Stimulated activated CD8-positive, alpha-beta memory T cell treated with anti-CD3 and anti-CD28 coated beads, Interleukin-15, amount 100 ng/mL, for 1 hour (primary cell): ENCODE measurements around the gene E2F1.

ENCODE experiments used
- DNase-seq: peaks from one replicate; pipeline ENCODE4 v3.0.0-alpha.2; 2020; ENCODE audit warnings: low read depth

Gene E2F1, protein sequence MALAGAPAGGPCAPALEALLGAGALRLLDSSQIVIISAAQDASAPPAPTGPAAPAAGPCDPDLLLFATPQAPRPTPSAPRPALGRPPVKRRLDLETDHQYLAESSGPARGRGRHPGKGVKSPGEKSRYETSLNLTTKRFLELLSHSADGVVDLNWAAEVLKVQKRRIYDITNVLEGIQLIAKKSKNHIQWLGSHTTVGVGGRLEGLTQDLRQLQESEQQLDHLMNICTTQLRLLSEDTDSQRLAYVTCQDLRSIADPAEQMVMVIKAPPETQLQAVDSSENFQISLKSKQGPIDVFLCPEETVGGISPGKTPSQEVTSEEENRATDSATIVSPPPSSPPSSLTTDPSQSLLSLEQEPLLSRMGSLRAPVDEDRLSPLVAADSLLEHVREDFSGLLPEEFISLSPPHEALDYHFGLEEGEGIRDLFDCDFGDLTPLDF

GRCh38 chr20:33686100-33686983, at the start of gene E2F1:
Gene E2F1 (minus strand): TSS chr20:33686385. CDS start chr20:33686264, 121 bp downstream.
- peak; percentile 81 for DNase-seq

DNA sequence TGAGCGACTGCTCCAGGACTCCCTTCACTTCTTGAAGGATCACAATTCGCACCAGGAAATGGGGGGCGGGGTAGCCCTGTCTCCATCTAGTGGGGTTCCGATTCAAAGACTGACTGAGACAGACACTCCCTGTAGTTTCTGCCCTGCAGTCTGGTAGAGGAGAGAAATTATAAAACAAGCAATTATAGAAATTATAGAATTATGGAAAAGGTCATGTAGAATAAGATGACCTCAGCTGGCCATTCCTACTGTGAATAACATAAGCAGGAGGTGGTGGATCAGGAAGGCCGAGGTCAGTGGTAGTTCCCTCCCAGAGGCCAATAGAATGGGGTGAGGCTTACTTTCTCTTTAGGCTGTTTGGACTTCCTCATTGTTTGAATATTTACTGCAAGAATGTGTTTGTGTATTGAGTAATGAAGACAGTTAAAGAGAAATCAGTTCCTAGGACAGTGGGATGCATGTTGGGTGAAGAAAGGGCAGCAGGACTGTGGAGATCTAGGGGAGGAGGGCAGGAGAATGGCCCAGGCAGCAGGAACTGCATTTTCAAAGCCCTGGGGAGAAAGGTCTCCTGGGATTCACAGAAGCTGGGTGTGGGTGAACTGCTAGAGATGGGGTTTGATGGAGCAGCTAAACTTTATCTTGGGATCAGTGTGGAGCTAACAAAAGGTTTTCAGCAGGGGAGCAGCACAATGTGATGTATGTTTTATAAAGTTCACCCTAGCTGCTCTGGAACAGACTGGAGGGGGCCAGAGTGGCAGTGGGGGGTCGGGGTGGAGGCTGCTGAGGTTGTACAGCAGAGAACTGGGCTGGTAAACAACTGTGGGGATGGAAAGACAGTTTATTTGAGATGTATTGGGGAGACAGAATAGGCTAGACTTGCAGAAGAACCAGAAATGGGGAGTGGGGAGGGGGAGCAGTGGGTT, 47.7 kb upstream of the E2F1 start:
- no peak for DNase-seq

- peak; percentile 53 for DNase-seq
These were observed 46.2 kb upstream of the E2F1 start for GRCh38 chr20:33732166-33732970.

DNA sequence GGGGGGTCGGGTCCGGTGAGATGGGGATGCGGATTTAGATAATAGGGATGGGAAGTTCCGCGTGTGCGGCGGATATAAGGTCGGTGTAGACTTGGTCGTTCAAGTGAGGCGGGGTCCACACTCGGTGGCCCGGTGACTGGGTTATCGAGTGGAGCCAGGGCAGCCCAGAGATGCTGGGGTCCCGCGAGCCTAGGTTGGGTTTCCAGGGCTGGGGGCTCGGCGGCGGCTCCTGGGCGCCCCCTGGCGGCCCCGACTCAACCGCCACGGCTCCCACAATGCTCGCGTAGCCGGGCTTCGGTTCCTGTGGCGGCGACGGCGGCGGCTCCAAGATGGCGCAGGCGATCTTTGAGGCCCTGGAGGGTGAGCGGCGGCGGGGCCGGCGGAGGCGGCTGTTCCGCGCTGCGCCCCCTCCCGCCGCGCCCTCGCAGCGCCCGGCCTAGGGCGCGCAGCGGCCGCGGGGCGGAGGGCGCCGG, 45.5 kb upstream of the E2F1 start, which contains the start of gene ZNF341:
Gene ZNF341 (plus strand): TSS at position 304 of the 473 bp plus-strand sequence. CDS start 26 bp downstream, at position 330.
- peak; percentile 66 for DNase-seq

- no peak for DNase-seq
These were observed 44.9 kb upstream of the E2F1 start for GRCh38 chr20:33730946-33731692.

GRCh38 chr20:33729101-33729500, 42.9 kb upstream of the E2F1 start:
- no peak for DNase-seq

- DNase-seq: no peak
These were observed 42.3 kb upstream of the E2F1 start for GRCh38 chr20:33728463-33728862.

DNA sequence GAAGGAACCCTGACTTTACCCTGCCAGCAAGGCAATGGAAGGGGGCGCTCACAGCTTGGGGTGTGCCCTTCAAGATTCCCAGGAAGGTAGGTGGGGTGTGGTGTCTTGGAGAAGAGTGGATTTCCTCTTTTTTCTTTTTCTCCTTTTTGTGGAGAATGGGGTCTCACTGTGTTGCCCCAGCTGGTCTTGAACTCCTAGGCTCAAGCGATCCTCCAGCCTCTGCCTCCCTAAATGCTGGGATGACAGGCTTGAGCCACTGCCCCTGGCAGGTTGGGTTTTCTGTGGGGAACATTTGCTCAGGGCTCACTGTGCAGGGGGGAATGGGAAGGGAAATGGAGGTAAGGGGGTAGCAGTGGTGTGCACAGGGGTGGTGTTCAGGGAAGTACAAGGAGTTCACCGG, 41.6 kb upstream of the E2F1 start:
- no peak for DNase-seq

- DNase-seq: no peak
These were observed 40.9 kb upstream of the E2F1 start for GRCh38 chr20:33727115-33727479.

- no peak for DNase-seq
These were observed 39.6 kb upstream of the E2F1 start for GRCh38 chr20:33725607-33726264.

GRCh38 chr20:33724439-33725094, 38.4 kb upstream of the E2F1 start:
- no peak for DNase-seq

DNA sequence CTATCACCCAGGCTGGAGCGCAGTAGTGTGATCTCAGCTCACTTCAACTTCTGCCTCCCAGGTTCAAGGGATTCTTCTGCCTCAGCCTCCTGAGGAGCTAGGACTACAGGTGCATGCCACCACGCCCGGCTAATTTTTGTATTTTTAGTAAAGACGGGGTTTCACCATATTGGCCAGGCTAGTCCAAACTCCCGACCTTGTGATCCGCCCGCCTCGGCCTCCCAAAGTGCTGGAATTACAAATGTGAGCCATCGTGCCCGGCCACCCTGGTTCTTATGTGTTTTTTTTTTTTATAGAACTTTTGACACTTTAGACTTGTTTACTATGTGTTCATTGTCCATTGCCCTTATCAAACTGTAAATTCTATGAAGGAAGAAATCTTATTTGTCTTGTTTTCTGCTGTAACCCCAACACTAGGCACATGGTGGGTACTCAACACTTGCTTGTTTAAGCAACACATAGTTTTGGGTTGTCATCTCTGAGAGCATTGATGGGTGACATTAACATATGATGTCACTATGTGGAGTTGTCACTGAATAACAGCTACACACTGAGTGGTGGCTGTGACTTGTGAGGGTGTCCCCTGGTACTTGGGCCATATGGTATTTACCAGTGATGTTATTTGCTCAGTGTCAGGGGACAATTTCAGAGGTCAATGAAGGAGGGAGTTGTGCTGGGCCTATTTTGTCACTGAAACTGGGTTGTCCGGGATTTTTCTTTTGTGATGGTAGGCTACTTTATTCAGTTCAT, 35.4 kb upstream of the E2F1 start:
- no peak for DNase-seq

DNA sequence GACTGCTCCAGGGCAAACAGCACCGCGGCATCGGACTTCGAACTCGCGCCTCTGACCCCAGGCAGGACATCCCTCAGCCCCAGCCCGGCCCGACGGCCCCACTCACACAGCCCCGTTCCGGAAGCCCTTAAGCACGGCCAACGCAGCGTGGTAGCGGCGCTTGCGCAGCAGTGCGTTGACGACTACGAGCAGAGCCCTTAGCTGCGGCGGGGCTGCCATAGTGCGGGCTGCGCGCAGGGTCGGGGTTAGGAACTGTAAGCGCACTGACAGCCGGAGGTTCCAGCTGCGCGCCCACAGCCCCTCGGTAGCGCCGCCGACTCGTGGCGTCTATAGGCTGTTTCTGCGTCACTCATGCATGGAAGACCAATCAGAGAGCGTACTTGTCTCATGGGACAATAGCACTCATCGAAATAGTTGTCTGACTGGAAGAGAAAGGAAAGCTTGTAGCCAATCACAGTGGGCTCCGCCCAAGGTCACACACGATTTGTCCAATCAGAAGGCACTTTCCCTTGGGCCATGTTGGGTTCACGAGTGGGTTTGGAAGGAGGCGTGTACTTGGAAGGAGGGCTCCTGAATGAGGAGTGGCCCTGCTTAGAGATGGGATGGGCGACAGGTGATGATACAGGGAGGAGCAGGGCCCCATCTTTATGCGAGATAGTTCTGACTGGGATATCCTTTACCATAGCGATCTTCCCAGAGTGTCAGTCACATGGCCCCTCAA, 34.0 kb upstream of the E2F1 start, which contains the start of gene PXMP4:
Gene PXMP4 (minus strand): TSS at position 322 of the 721 bp plus-strand sequence. CDS start 103 bp downstream, at position 219.
- peak; percentile 69 for DNase-seq

- no peak for DNase-seq
These were observed 33.2 kb upstream of the E2F1 start for GRCh38 chr20:33719277-33719988.

DNA sequence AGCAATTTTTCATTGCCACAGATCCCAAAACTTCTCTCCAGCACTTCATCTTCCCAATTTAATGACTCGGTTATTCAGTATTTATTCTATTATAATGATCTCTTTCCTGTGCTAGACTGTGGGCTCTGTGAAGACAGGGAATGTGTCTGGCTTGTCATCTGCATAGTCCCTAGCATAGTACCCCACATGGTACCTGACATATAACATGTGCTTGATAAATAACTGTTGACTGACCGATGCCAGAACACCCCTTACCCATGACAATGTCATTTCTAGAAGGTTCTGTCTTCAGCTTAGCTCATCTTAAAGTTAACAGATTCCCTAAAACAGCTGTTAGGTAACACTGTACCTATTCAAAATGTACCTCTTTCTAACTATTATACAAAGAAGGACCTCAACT, 30.3 kb upstream of the E2F1 start:
- no peak for DNase-seq

DNA sequence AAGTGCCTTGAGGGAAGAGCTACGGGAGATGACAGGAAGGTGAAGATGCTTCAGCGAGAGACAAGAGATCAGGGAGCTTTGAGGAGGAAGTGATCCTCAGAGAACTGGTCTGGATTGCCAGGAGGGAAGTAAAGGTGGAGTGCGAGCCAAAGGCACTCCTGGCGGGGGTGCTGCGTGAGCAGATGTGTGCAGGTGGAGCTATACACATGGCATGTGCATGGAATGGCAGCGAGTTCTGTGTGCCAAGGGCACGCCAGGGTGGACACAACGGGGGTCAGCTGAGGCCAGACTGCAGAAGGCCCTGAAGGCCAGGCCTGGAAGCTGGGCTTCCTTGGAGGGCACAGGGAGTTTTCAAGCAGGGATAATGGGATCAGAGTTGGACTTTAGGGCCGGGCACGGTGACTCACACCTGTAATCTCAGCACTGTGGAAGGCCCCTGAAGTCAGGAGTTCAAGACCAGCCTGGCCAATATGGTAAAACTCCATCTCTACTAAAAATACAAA, 27.7 kb upstream of the E2F1 start:
- DNase-seq: no peak

- DNase-seq: no peak
These were observed 25.2 kb upstream of the E2F1 start for GRCh38 chr20:33711446-33711738.
